Measurements from ENCODE around the gene ZNF672.

The ZNF672 gene

GRCh38 chr1:248837045-248837780, 811 bp upstream of the ZNF672 start:
- DNase-seq (ENCODE audit: low spot score), result no peak

GRCh38 chr1:248838357-248839167, 538 bp downstream of the ZNF672 start:
- peak; percentile 83 for DNase-seq (ENCODE audit: low spot score)

- no peak for DNase-seq (ENCODE audit: low spot score)
Measured at GRCh38 chr1:248839168-248839555, 1.1 kb downstream of the ZNF672 start.

- DNase-seq (ENCODE audit: low spot score), result no peak
Measured at GRCh38 chr1:248840946-248841345, 2.9 kb downstream of the ZNF672 start.

- DNase-seq (ENCODE audit: low spot score), result no peak
Measured at GRCh38 chr1:248841702-248842395, 3.8 kb downstream of the ZNF672 start.

GRCh38 chr1:248842781-248843331, 4.8 kb downstream of the ZNF672 start:
- DNase-seq (ENCODE audit: low spot score), result no peak

GRCh38 chr1:248843687-248844086, 5.7 kb downstream of the ZNF672 start:
- no peak for DNase-seq (ENCODE audit: low spot score)

- DNase-seq (ENCODE audit: low spot score), result no peak
Measured at GRCh38 chr1:248844526-248844925, 6.5 kb downstream of the ZNF672 start.

GRCh38 chr1:248847181-248847955, 9.3 kb downstream of the ZNF672 start:
- DNase-seq (ENCODE audit: low spot score), result no peak

GRCh38 chr1:248847956-248848561, 10.0 kb downstream of the ZNF672 start:
- no peak for DNase-seq (ENCODE audit: low spot score)

- no peak for DNase-seq (ENCODE audit: low spot score)
Measured at GRCh38 chr1:248848602-248849001, 10.6 kb downstream of the ZNF672 start.

- DNase-seq (ENCODE audit: low spot score), result no peak
Measured at GRCh38 chr1:248849152-248849551, 11.1 kb downstream of the ZNF672 start.

GRCh38 chr1:248849637-248850036, 11.6 kb downstream of the ZNF672 start:
- no peak for DNase-seq (ENCODE audit: low spot score)

GRCh38 chr1:248850124-248850523, 12.1 kb downstream of the ZNF672 start:
- DNase-seq (ENCODE audit: low spot score), result no peak

- DNase-seq (ENCODE audit: low spot score), result no peak
Measured at GRCh38 chr1:248850536-248851251, 12.7 kb downstream of the ZNF672 start.

GRCh38 chr1:248851390-248851789, 13.4 kb downstream of the ZNF672 start:
- no peak for DNase-seq (ENCODE audit: low spot score)

- DNase-seq (ENCODE audit: low spot score), result no peak
Measured at GRCh38 chr1:248852481-248853405, 14.7 kb downstream of the ZNF672 start.

- no peak for DNase-seq (ENCODE audit: low spot score)
Measured at GRCh38 chr1:248853663-248854375, 15.8 kb downstream of the ZNF672 start.

GRCh38 chr1:248855580-248855979, 17.6 kb downstream of the ZNF672 start:
- DNase-seq (ENCODE audit: low spot score), result no peak
